Suprapubic skin (tissue), 4 donors: Measurements from ENCODE around the gene CLEC18B.

Experiments used
- POLR2A ChIP-seq, 2 donors: fragments of 450-650 bp; IDR thresholded peaks; one replicate each; pipeline ENCODE4 v1.6.1; 2017; ENCODE audit warnings: antibody characterized with exemption in 2 of 2, mild to moderate bottlenecking in 2 of 2, moderate library complexity in 2 of 2
- POLR2AphosphoS5 ChIP-seq, 3 donors: sonication (generic); formaldehyde crosslinking; IDR thresholded peaks; one replicate each; pipeline ENCODE4 v1.6.1; 2017; ENCODE audit warnings: antibody characterized with exemption in 3 of 3

DNA sequence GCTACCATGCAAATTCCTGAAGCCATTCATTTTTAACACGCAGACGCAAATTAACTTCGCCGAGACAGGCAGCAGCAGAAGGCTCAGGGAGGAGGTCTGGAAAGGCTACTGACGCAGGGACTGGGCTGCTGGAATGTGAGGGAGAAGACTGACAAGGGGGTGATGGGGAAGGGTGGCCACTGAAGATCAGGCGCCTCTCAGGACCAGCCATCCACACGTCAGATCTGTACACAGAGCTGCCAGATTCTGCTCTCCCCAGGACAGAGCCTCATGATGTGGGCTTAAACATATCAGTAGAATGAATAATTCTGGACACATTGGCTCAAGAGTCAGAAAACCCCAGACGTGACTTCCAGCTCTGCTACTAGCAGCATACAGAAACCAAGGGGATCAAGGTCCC, 25.6 kb upstream of the CLEC18B start:
- TF ChIP-seq POLR2A (IDR thresholded peaks at IDR 0.05) (no peak), POLR2AphosphoS5 (IDR thresholded peaks at IDR 0.05) (no peak)
